ENCODE data around the gene DRC7. TPM values are rescaled to one million over a fixed set of nuclear protein-coding genes. Genes with fewer than 3 reads are reported as not detected.

The DRC7 gene
- total and polyA plus RNA-seq, 2 donors from 2014 or later, result 1.8 to 3.2 TPM

- Histone ChIP-seq H3K27me3 (ENCODE audit: control insufficient read depth, insufficient read depth, low read length) (no peaks in the 10 kb centered on the region), H3K9ac (ENCODE audit: low read length in 3 of 3) (no peak overlapping the region), H3K27ac (ENCODE audit: low read depth in 2 of 2, low read length in 2 of 2) (no peak overlapping the region), H3K4me3 (ENCODE audit: low read length in 3 of 3) (no peak overlapping the region), H3K4me1 (ENCODE audit: control insufficient read depth in 2 of 3, insufficient read depth in 2 of 3, low read depth in 1 of 3, low read length in 3 of 3) (no peaks in the 10 kb centered on the region), H3K36me3 (ENCODE audit: control insufficient read depth in 2 of 3, insufficient read depth in 3 of 3, low read length in 3 of 3) (no peaks in the 10 kb centered on the region), H3K9me3 (ENCODE audit: control insufficient read depth in 2 of 3, insufficient read depth in 1 of 3, low read length in 3 of 3) (no peaks in the 10 kb centered on the region)
- intact Hi-C loops (cut with DNase I), result no loop called here
- no peak for FAIRE-seq
- no peak for TF ChIP-seq CTCF (IDR thresholded peaks at IDR 0.05; ENCODE audit: borderline replicate concordance, extremely low read depth, insufficient read depth)
- no peak for DNase-seq
These were observed 6.1 kb upstream of the DRC7 start for GRCh38 chr16:57688487-57688986.

- H3K4me3 ChIP-seq (ENCODE audit: low read length in 3 of 3), result no peak overlapping the region
- peaks cover 0 to 2% (median 0%) of the 10 kb centered on the region in 3 donors for H3K4me1 ChIP-seq (ENCODE audit: control insufficient read depth in 2 of 3, insufficient read depth in 2 of 3, low read depth in 1 of 3, low read length in 3 of 3)
- H3K9ac ChIP-seq (ENCODE audit: low read length in 3 of 3), result no peak overlapping the region
- no peaks in the 10 kb centered on the region for H3K27me3 ChIP-seq (ENCODE audit: control insufficient read depth, insufficient read depth, low read length)
- DNase-seq (peak in 1 of 5 donors; percentile 57), FAIRE-seq (no peak)
- H3K36me3 ChIP-seq (ENCODE audit: control insufficient read depth in 2 of 3, insufficient read depth in 3 of 3, low read length in 3 of 3), result no peaks in the 10 kb centered on the region
- TF ChIP-seq CTCF (IDR thresholded peaks at IDR 0.05; ENCODE audit: borderline replicate concordance, extremely low read depth, insufficient read depth), result no peak
- intact Hi-C loops (cut with DNase I), result no loop called here
- H3K27ac ChIP-seq (ENCODE audit: low read depth in 2 of 2, low read length in 2 of 2), result no peak overlapping the region
- no peaks in the 10 kb centered on the region for H3K9me3 ChIP-seq (ENCODE audit: control insufficient read depth in 2 of 3, insufficient read depth in 1 of 3, low read length in 3 of 3)
These were observed 5.4 kb upstream of the DRC7 start for GRCh38 chr16:57688987-57689761.

- Histone ChIP-seq H3K9me3 (ENCODE audit: control insufficient read depth in 2 of 3, insufficient read depth in 1 of 3, low read length in 3 of 3) (no peaks in the 10 kb centered on the region), H3K4me1 (ENCODE audit: control insufficient read depth in 2 of 3, insufficient read depth in 2 of 3, low read depth in 1 of 3, low read length in 3 of 3) (peaks cover 0 to 4% (median 0%) of the 10 kb centered on the region in 3 donors), H3K4me3 (ENCODE audit: low read length in 3 of 3) (no peak overlapping the region), H3K36me3 (ENCODE audit: control insufficient read depth in 2 of 3, insufficient read depth in 3 of 3, low read length in 3 of 3) (no peaks in the 10 kb centered on the region), H3K9ac (ENCODE audit: low read length in 3 of 3) (no peak overlapping the region), H3K27ac (ENCODE audit: low read depth in 2 of 2, low read length in 2 of 2) (no peak overlapping the region), H3K27me3 (ENCODE audit: control insufficient read depth, insufficient read depth, low read length) (no peaks in the 10 kb centered on the region)
- no peak for FAIRE-seq
- DNase-seq, result peak in 4 of 5 donors; percentile 69 to 71 (median 70)
- intact Hi-C loops (cut with DNase I), result no loop called here
- TF ChIP-seq CTCF (IDR thresholded peaks at IDR 0.05; ENCODE audit: borderline replicate concordance, extremely low read depth, insufficient read depth), result no peak
These were observed 4.6 kb upstream of the DRC7 start for GRCh38 chr16:57689762-57690558.

Data from kidney (tissue), 14 donors.